SJSA1 (cell line): ENCODE measurements around the gene FAM174C. TPM values are rescaled to one million over a fixed set of nuclear protein-coding genes. Genes with fewer than 3 reads are reported as not detected.

Experiments used
- DNase-seq, 2 experiments: peaks; one replicate each; pipeline ENCODE4 v3.0.0-alpha.2; 2015 to 2020; ENCODE audit warnings: low spot score in 2 of 2, low read depth in 1 of 2
- H3K27ac ChIP-seq: fragments of 250-450 bp; sonication (Bioruptor Pico); 2 replicates; pipeline ENCODE4 v1.5.1; 2020; ENCODE audit warnings: mild to moderate bottlenecking, moderate library complexity
- H3K27me3 ChIP-seq: fragments of 250-450 bp; sonication (Bioruptor Pico); replicated peaks from 2 replicates; pipeline ENCODE4 v1.5.1; 2020; ENCODE audit warnings: mild to moderate bottlenecking, moderate library complexity
- H3K36me3 ChIP-seq: fragments of 250-450 bp; sonication (Bioruptor Pico); 2 replicates; pipeline ENCODE4 v1.5.1; 2020; ENCODE audit warnings: mild to moderate bottlenecking
- H3K4me1 ChIP-seq: fragments of 250-450 bp; sonication (Bioruptor Pico); replicated peaks from 2 replicates; pipeline ENCODE4 v1.6.1; 2021; ENCODE audit warnings: mild to moderate bottlenecking
- H3K4me3 ChIP-seq: fragments of 250-450 bp; sonication (Bioruptor Pico); 2 replicates; pipeline ENCODE4 v1.5.1; 2020; ENCODE audit warnings: mild to moderate bottlenecking
- H3K9me3 ChIP-seq: fragments of 250-450 bp; sonication (Bioruptor Pico); replicated peaks from 2 replicates; pipeline ENCODE4 v1.5.1; 2020; ENCODE audit warnings: mild to moderate bottlenecking
- total RNA-seq: library from RNA; depleted of rRNA; stranded (reverse); fragments of >200 nt; shearing (Covaris generic); gene quantifications from 2 replicates; pipeline ENCODE4 v1.2.3, GENCODE V29; 2014

FAM174C gene
- total RNA-seq, 1 experiment from 2014 or later, result 32.2 TPM

DNA sequence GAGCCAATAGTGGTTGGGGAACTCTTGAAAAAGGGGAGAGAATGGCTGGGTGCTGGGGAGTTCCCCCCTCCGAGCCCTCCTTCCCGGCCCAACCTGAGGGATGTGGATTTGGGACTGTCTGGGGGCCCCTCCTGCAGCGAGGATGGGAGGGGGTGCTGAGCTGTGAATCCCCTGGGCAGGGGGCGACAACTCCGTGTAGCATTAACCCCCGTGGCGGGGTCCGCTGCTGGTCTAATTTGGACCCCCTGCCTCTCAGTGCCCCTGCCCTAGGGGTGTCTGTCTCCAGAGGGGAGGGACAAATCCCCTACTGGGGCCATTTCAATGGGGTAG lies 17.2 kb upstream of the FAM174C start:
- Histone ChIP-seq H3K36me3 (peaks cover 63% of the 10 kb centered on the region), H3K27me3 (no peaks in the 10 kb centered on the region), H3K4me1 (peaks cover 85% of the 10 kb centered on the region), H3K27ac (no peak overlapping the region), H3K4me3 (no peak overlapping the region), H3K9me3 (no peaks in the 10 kb centered on the region)
- DNase-seq, result no peak

DNA sequence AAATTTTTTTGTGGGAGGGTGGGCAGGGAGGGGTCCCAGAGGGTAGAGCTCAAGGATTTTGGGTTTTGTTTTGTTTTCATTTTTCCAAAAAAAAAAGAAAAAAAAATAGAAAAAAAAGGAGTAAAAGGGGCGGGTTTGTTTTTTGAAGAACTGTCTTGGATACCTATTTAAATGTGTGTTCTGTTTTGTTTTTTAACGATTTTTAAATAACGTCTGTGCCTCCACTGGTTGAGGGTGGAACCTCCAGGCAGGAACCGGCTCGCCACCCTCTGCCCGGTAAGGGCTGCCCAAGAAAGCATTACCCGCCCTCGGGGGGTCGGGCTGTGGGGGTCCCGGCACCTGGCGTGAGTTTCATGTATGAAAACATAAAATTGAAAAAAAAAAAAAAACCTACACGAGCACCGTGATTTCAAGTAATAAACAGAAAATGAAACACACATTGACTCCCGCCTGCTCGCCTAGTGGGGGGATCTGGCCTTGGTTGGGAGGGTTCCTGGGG lies 16.6 kb upstream of the FAM174C start:
- Histone ChIP-seq H3K4me1 (peaks cover 82% of the 10 kb centered on the region), H3K27me3 (no peaks in the 10 kb centered on the region), H3K36me3 (peaks cover 57% of the 10 kb centered on the region), H3K9me3 (no peaks in the 10 kb centered on the region), H3K27ac (peak overlapping the region; percentile 80), H3K4me3 (no peak overlapping the region)
- DNase-seq, result no peak

DNA sequence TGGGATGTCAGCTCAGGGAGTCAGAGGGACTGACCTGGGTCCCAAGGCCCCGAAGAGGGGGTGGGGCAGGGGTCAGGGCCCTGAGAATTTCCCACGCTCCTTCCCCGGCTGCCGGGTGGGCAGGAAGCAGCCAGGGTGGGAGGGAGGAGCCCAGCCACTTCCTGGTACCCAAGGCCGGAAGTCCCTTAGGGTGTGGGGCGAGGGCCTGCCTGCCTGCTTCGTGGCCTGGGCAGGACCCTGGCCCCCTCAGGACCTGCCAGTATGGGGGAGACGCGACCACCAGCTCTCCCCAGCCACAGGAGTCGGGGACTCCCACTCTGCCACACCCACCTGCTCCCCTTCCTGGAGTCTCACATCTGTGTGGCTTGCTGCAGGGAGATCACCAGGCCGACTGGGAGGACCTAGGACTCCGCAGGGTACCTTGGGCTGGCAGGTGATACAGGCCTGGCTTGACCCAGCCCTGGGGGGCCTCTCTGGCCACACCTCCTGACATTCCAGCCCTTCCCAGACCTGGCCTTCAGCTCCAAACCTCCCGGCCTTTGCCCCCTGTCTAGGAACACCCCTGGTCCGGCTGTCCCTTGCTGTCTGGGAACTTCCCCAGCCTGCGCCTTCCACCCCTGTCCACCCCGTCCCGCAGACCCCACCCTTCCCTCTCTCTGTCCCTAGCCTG lies 16.0 kb upstream of the FAM174C start:
- DNase-seq, result peak; percentile 83 to 84
- Histone ChIP-seq H3K4me1 (peaks cover 78% of the 10 kb centered on the region), H3K36me3 (peaks cover 51% of the 10 kb centered on the region), H3K27ac (peak overlapping the region; percentile 80), H3K4me3 (no peak overlapping the region), H3K9me3 (no peaks in the 10 kb centered on the region), H3K27me3 (no peaks in the 10 kb centered on the region)

DNA sequence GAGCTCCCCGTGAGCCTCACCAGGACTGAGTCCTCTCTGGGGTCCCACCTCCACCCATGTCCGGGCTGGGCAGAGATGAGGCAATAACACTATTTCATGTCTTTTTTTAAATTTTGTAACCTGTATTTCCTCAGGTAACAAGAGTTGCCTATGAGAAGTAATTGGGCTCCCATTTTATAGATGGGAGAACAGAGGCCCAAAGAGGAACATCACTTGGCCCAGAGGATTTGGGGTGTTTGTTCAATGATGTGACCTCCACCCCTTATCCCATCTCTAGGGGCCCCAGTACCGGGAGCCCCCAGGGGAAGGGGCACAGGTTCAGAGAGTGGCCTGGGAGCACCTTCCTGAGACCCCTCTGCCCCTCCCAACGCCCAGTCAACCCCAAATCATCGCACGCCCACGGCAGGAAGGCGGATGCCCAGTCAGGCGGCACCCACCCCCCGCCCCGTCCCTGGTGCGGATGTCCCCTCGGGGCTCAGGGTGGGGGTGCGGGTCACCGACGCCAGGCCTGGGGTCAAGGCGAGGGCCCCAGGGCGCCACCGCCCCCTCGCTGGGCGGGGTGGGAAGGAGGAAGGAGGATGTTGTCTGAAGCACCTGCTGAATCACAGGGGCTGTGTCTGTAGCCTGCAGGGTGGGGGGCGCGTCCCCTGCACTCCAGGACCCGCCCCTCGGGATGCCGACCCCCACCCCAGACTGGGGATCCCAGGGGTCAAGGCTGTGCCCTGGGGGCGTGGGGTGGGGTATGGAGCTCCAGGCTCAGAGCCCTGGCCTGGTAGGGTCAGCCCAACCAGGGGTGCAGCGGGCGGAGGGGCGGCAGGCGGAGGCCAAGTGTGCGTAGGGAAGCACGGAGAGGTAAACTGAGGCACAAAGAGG lies 15.2 kb upstream of the FAM174C start:
- peaks cover 78% of the 10 kb centered on the region for H3K4me1 ChIP-seq
- no peaks in the 10 kb centered on the region for H3K27me3 ChIP-seq
- peak overlapping the region; percentile 80 for H3K27ac ChIP-seq
- H3K9me3 ChIP-seq, result no peaks in the 10 kb centered on the region
- DNase-seq, result no peak
- peaks cover 44% of the 10 kb centered on the region for H3K36me3 ChIP-seq
- H3K4me3 ChIP-seq, result peak overlapping the region; percentile 47

DNA sequence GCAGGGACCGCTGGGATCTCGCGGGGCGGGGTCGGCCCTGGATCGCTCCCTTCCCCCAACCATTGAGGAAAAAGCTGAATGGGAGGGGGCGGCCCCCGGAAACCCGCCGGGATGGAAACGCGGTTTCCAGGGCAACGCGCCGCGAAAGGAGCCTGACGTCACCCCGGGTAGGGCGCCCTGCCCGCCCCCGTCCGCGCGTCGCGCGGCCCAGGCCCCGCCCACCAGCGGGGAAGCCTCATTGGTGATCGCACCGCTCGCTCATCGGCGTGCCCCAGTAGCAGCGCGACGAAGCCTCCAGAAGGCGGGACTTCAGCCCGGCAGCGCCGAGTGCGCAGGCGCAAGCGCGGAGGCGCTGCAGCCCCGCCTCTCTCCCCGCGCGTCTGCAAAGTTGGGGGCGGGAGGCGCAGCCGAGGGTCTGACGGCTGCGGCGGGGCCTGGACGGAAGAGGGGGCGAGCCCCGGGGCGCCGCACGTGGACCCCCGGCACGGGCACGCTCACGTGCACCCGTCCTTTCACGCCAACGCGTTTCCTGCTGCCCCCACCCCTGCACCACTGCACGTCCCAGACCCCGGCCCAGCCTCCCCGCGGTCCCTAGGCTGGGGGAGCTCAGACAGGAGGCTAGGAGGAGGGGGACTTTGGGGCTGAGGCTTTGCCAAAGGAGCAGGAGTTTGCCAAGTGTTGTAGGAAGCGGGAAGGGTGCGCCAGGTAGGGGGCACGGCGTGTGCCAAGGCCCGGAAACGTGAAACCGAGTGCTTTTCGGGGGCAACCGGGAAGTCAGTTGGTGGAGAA lies 14.4 kb upstream of the FAM174C start:
- H3K9me3 ChIP-seq, result no peaks in the 10 kb centered on the region
- peaks cover 76% of the 10 kb centered on the region for H3K4me1 ChIP-seq
- peaks cover 35% of the 10 kb centered on the region for H3K36me3 ChIP-seq
- H3K4me3 ChIP-seq, result peak overlapping the region; percentile 47
- DNase-seq, result peak; percentile 93 to 97
- no peaks in the 10 kb centered on the region for H3K27me3 ChIP-seq
- peak overlapping the region; percentile 80 for H3K27ac ChIP-seq

DNA sequence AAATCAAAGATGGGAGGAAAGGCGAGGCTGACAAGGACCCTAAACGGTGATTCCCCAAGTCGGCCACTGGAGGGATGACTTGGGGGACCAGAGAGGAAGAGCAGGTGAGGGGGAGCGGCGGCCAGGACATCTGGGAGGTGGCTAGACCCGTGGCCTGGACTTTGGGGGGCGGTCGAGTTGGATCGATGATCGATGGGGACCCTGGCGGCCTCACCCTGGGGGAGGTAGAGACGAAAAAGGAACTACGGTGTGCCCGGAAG lies 13.9 kb upstream of the FAM174C start:
- Histone ChIP-seq H3K4me3 (peak overlapping the region; percentile 47), H3K9me3 (no peaks in the 10 kb centered on the region), H3K4me1 (peaks cover 80% of the 10 kb centered on the region)

DNA sequence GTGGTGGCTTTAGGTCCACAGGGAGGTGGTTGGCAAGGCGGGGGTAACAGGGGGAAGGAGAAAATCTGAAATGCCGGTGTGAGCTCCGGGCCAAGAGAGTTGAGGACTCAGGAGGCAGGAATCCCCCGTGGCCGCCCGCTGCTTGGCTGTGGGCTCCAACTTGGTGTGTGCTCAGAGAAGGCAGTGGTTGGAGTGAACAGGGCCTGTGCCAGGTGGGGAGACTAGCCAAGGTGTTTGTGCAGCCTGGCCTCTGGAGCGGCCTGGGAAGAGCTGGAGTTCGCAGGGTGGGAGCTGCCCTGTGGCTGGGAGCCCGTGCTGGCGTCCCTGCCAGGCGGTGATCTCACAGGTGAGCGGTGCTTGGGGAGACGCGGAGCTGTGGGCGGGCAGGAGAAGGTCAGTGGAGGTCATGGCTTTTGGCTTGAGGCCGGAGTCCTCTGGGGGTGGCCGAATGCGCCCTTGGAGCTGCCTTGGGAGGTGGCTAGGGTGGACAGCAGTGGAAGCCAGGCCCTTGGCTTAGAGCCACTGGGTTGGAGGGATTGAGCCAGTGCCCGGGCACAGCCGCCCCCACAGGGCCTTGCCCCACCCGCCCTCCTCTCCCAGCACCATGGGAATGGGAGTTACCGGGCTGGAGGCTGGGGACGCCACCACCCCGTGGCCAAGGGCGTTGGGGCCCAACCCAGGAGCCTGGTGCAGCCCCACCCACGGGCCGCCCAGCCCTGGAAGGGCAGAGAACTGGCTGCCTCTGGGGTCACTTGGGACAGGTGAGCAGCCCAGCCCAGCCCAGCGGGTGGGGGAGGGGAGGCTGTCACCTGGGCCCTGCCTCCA lies 13.3 kb upstream of the FAM174C start:
- H3K27ac ChIP-seq, result no peak overlapping the region
- no peaks in the 10 kb centered on the region for H3K27me3 ChIP-seq
- H3K36me3 ChIP-seq, result peaks cover 25% of the 10 kb centered on the region
- peak overlapping the region; percentile 47; the same call in 1 of the 2 replicates for H3K4me3 ChIP-seq
- no peaks in the 10 kb centered on the region for H3K9me3 ChIP-seq
- peaks cover 80% of the 10 kb centered on the region for H3K4me1 ChIP-seq
- DNase-seq, result no peak

More for the DNA sequence above, 13.9 kb upstream of the FAM174C start:
- Histone ChIP-seq H3K36me3 (peaks cover 30% of the 10 kb centered on the region), H3K27me3 (no peaks in the 10 kb centered on the region), H3K27ac (peak overlapping the region; percentile 68)
- DNase-seq, result no peak

DNA sequence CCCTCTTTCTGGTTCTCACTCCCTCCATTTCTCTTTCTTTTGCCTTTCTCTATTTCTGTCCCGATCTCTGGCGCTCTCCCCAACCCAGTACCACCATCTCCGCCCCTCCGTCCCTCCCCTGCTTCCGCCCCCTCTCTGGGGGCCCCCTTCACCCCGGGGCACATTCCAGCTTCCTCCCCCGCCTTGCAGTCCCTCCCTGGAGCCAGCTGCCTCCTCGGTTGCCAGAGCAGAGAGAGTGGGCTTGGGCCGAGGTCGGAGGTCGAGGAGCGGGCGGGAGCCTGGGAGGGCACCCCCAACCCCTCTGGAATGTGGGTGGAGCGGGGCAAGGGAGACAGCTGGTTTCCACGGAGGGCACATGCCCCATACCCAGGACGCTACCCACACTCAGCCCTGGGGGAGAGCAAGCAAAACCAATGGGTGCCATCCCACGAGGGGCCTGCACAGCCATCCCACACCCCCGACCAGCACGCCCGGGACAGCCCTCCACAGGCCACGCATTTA lies 12.7 kb upstream of the FAM174C start:
- Histone ChIP-seq H3K27ac (no peak overlapping the region), H3K9me3 (no peaks in the 10 kb centered on the region), H3K4me3 (no peak overlapping the region), H3K27me3 (no peaks in the 10 kb centered on the region), H3K4me1 (peaks cover 82% of the 10 kb centered on the region), H3K36me3 (peaks cover 18% of the 10 kb centered on the region)
- DNase-seq, result no peak

DNA sequence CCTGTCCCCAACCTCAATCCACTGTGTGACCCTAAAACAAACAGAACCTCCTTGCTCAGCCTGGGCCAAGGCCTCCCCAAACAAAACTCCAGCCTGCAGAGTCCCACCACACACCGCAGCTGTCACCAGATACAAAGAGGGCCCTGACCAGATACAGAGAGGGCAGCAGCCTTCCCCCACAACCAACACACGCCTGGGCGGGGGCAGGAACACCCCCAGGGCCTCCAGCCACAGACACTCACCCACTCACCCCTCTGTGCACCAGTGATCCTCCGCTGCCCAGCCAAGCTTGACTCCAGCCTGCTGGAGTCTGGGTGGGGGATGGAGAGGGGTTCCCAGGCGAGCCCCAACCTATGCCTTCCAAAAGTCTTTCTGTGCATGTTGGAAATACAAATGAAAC lies 12.1 kb upstream of the FAM174C start:
- Histone ChIP-seq H3K9me3 (no peaks in the 10 kb centered on the region), H3K27ac (no peak overlapping the region), H3K36me3 (peaks cover 13% of the 10 kb centered on the region), H3K27me3 (no peaks in the 10 kb centered on the region), H3K4me3 (no peak overlapping the region), H3K4me1 (peaks cover 80% of the 10 kb centered on the region)
- DNase-seq, result no peak

DNA sequence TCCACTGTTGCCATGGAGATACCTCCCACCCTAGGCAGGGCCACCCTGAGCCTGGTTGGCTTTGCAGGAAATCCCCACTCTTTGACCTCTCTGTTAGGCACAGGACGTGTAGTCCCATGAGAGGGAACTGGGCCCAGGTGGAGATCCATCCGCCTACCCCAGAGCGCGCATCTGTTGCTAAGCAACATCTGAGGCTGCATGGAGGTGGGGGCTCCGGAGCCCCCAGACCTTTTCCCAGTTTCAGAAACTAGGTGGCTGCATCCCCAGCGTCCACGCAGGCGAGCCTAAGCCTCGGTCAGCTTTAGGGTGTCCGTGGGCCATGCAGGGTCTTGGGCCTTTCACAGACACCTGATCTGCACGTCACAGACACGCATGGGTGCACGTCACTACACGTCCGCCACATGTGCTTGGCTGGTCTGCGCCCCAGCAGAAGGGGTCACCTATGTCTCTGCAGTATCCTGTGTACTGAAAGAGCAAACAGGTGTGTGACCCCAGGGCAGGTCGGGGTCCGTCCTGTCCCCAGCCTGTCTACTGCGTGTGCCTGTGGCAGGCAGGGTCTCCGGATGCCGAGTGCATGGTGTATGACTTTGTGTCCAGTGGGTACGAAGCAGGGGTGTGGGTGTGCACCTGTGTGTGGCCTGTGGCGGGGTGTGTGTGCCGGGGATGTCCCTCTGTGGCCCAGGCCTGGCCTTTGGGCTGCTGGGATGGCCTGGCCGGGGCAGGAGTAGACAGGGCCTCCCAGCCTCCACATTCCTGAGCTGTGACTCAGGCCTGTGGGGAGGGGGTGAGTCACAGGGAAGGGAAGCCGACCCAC lies 10.3 kb upstream of the FAM174C start:
- H3K36me3 ChIP-seq, result peaks cover 9% of the 10 kb centered on the region
- H3K9me3 ChIP-seq, result no peaks in the 10 kb centered on the region
- no peak overlapping the region; the same call in 1 of the 2 replicates for H3K4me3 ChIP-seq
- DNase-seq, result peak; percentile 97
- peak overlapping the region; percentile 50 for H3K27ac ChIP-seq
- peaks cover 77% of the 10 kb centered on the region for H3K4me1 ChIP-seq
- no peaks in the 10 kb centered on the region for H3K27me3 ChIP-seq

DNA sequence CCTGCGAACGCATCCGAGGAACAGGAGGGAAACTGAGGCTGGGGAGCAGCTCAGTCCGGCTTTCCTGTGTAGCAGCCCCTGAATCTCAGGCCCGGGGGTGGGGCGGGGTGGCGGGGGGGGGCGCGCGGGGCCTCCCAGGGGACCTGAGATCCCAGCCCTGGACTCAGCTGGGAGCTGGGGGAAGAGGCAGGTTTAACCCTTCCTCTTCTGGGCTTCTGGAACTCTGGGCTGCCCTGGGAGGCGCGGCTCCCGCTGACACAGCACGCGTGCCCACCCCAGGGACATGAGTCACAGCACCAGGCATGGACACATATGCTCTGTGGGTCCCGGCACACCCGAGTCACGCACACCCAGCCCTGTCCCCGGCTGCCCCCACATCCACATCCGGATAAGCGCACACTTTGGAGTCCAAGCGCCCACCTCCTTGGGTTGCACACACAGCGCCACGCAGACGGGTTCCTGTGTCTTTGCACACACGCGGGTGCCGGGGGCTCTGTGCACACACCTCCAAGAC lies 9.7 kb upstream of the FAM174C start:
- peak in 1 of 2 experiments; percentile 98 for DNase-seq
- H3K36me3 ChIP-seq, result peaks cover 15% of the 10 kb centered on the region
- H3K4me1 ChIP-seq, result peaks cover 77% of the 10 kb centered on the region
- peak overlapping the region; percentile 46 for H3K4me3 ChIP-seq
- H3K27ac ChIP-seq, result peak overlapping the region; percentile 74
- no peaks in the 10 kb centered on the region for H3K9me3 ChIP-seq
- no peaks in the 10 kb centered on the region for H3K27me3 ChIP-seq
